Right atrium auricular region (tissue), 2 donors: Measurements from ENCODE around the gene AGBL5. TPM values are rescaled to one million over a fixed set of nuclear protein-coding genes. Genes with fewer than 3 reads are reported as not detected.
A peak's percentile ranks its signal among the peaks of the same experiment; 100 is the strongest.

Source experiments
- DNase-seq: peaks from one replicate; pipeline ENCODE4 v3.0.0-alpha.2; 2019; ENCODE audit warnings: low spot score
- H3K27ac ChIP-seq, 2 donors: fragments of 200-600 bp; sonication (generic); 1 replicate in 1 of 2; 2 replicates in 1 of 2; pipeline ENCODE4 v1.5.1; 2016 to 2019
- H3K27me3 ChIP-seq, 2 donors: fragments of 200-600 bp; sonication (generic); one replicate each; pipeline versions ENCODE4 v1.5.1 to v1.6.0; 2017 to 2019
- H3K36me3 ChIP-seq: fragments of 200-600 bp; sonication (generic); one replicate; pipeline ENCODE4 v1.5.1; 2016
- H3K4me1 ChIP-seq, 2 donors: fragments of 200-600 bp; sonication (generic); one replicate each; pipeline versions ENCODE4 v1.5.1 to v1.6.0; 2017 to 2019
- H3K4me3 ChIP-seq, 2 donors: fragments of 200-600 bp; sonication (generic); 1 replicate in 1 of 2; 2 replicates in 1 of 2; pipeline ENCODE4 v1.5.1; 2017 to 2019; ENCODE audit warnings: mild to moderate bottlenecking in 1 of 2, moderate library complexity in 1 of 2
- H3K9me3 ChIP-seq, 2 donors: fragments of 200-600 bp; sonication (generic); one replicate each; pipeline ENCODE4 v1.5.1; 2019
- CTCF ChIP-seq, 2 donors: fragments of 200-600 bp; sonication (generic); IDR thresholded peaks; one replicate each; pipeline ENCODE4 v1.5.1; 2019; ENCODE audit warnings: antibody characterized with exemption in 2 of 2
- total RNA-seq, 2 donors: library from RNA; depleted of rRNA; stranded (reverse); fragments of >200 nt; gene quantifications; one replicate each; pipeline ENCODE4 v1.1.0, GENCODE V29; 2016

Gene AGBL5
- total RNA-seq, 2 donors from 2014 or later: 8.1 to 9.3 TPM

- TF ChIP-seq CTCF (IDR thresholded peaks at IDR 0.05): no peak
- DNase-seq: no peak
- H3K27me3 ChIP-seq: no peaks in the 10 kb centered on the region
- no peaks in the 10 kb centered on the region for H3K9me3 ChIP-seq
- no peak overlapping the region for H3K27ac ChIP-seq
- peaks cover 63% of the 10 kb centered on the region for H3K36me3 ChIP-seq
- H3K4me3 ChIP-seq: no peak overlapping the region
- peaks cover 0 to 17% of the 10 kb centered on the region in 2 donors for H3K4me1 ChIP-seq
Observed at GRCh38 chr2:27039871-27040270, 11.6 kb upstream of the AGBL5 start.

- Histone ChIP-seq H3K27me3 (no peaks in the 10 kb centered on the region), H3K4me1 (peaks cover 0 to 13% of the 10 kb centered on the region in 2 donors), H3K4me3 (no peak overlapping the region), H3K27ac (no peak overlapping the region), H3K9me3 (no peaks in the 10 kb centered on the region), H3K36me3 (peaks cover 59% of the 10 kb centered on the region)
- no peak for TF ChIP-seq CTCF (IDR thresholded peaks at IDR 0.05)
- DNase-seq: no peak
Observed at GRCh38 chr2:27040282-27040681, 11.2 kb upstream of the AGBL5 start.

- peaks cover 44% of the 10 kb centered on the region for H3K36me3 ChIP-seq
Observed at GRCh38 chr2:27041752-27042151, 9.7 kb upstream of the AGBL5 start.

GRCh38 chr2:27042159-27042661 is 9.3 kb upstream of the AGBL5 start:
- peaks cover 40% of the 10 kb centered on the region for H3K36me3 ChIP-seq
- H3K4me3 ChIP-seq: no peak overlapping the region
- no peak for TF ChIP-seq CTCF (IDR thresholded peaks at IDR 0.05)
- no peaks in the 10 kb centered on the region for H3K9me3 ChIP-seq
- H3K4me1 ChIP-seq: peaks cover 0 to 13% of the 10 kb centered on the region in 2 donors
- DNase-seq: no peak
- H3K27ac ChIP-seq: peak overlapping the region; percentile 26 to 27
- H3K27me3 ChIP-seq: no peaks in the 10 kb centered on the region

More at GRCh38 chr2:27041752-27042151, 9.7 kb upstream of the AGBL5 start:
- Histone ChIP-seq H3K27ac (peak overlapping the region; percentile 26 to 27), H3K9me3 (no peaks in the 10 kb centered on the region), H3K4me1 (peaks cover 0 to 13% of the 10 kb centered on the region in 2 donors), H3K27me3 (no peaks in the 10 kb centered on the region), H3K4me3 (no peak overlapping the region)
- no peak for TF ChIP-seq CTCF (IDR thresholded peaks at IDR 0.05)
- DNase-seq: no peak

GRCh38 chr2:27042985-27043634 is 8.4 kb upstream of the AGBL5 start:
- Histone ChIP-seq H3K27me3 (no peaks in the 10 kb centered on the region), H3K36me3 (peaks cover 31% of the 10 kb centered on the region), H3K4me3 (no peak overlapping the region), H3K4me1 (peaks cover 0 to 13% of the 10 kb centered on the region in 2 donors), H3K27ac (no peak overlapping the region), H3K9me3 (no peaks in the 10 kb centered on the region)
- no peak for DNase-seq
- TF ChIP-seq CTCF (IDR thresholded peaks at IDR 0.05): no peak
